Keratinocyte (primary cell): Measurements from ENCODE around the gene LRPPRC. TPM values are rescaled to one million over a fixed set of nuclear protein-coding genes. Genes with fewer than 3 reads are reported as not detected.

Experiments
- DNase-seq: peaks from one replicate; pipeline ENCODE4 v3.0.0-alpha.2; 2011; ENCODE audit warnings: low read depth, missing footprints, low spot score
- FAIRE-seq: peaks from 2 replicates; lab custom pipeline; 2011; peaks lifted over from hg19 to GRCh38; lab: Jason Lieb, UNC
- H2AFZ ChIP-seq: 2 replicates; pipeline ENCODE4 v1.6.0; 2012; ENCODE audit warnings: low read length, control low read depth, inconsistent platforms; ENCODE audit not compliant: control insufficient read depth
- H3K27ac ChIP-seq: 2 replicates; pipeline ENCODE4 v1.5.1; 2011; ENCODE audit warnings: low read length; ENCODE audit not compliant: control insufficient read depth, insufficient read depth
- H3K27me3 ChIP-seq: 3 replicates; pipeline ENCODE4 v1.6.0; 2011; ENCODE audit warnings: low read length; ENCODE audit not compliant: control insufficient read depth, insufficient read depth; ENCODE audit errors: extremely low read depth
- H3K36me3 ChIP-seq, 2 experiments: 2 replicates in 1 of 2; 3 replicates in 1 of 2; pipeline ENCODE4 v1.5.1; 2011; ENCODE audit warnings: low read length in 2 of 2, mild to moderate bottlenecking in 1 of 2; ENCODE audit not compliant: control insufficient read depth in 2 of 2, insufficient read depth in 2 of 2; ENCODE audit errors: extremely low read depth in 1 of 2
- H3K4me1 ChIP-seq: 3 replicates; pipeline ENCODE4 v1.5.1; 2011; ENCODE audit warnings: low read length; ENCODE audit not compliant: control insufficient read depth, insufficient read depth; ENCODE audit errors: extremely low read depth
- H3K4me2 ChIP-seq: 3 replicates; pipeline ENCODE4 v1.6.0; 2011; ENCODE audit warnings: low read depth, low read length; ENCODE audit not compliant: control insufficient read depth, insufficient read depth; ENCODE audit errors: extremely low read depth
- H3K4me3 ChIP-seq, 3 experiments: fragments of 200-600 bp in 1 of 3; sonication (generic) in 1 of 3; 2 replicates in 2 of 3; 3 replicates in 1 of 3; pipeline ENCODE4 v1.5.1; 2011 to 2016; ENCODE audit warnings: low read length in 3 of 3, mild to moderate bottlenecking in 3 of 3, control low read depth in 2 of 3, inconsistent platforms in 1 of 3, low read depth in 1 of 3, mixed read lengths in 1 of 3, mixed run types in 1 of 3, moderate library complexity in 1 of 3; ENCODE audit not compliant: control insufficient read depth in 2 of 3, insufficient read depth in 2 of 3; ENCODE audit errors: extremely low read depth in 1 of 3
- H3K79me2 ChIP-seq: 2 replicates; pipeline ENCODE4 v1.6.0; 2012; ENCODE audit warnings: low read length; ENCODE audit not compliant: control insufficient read depth, insufficient read depth
- H3K9ac ChIP-seq: 3 replicates; pipeline ENCODE4 v1.6.0; 2011; ENCODE audit warnings: low read length; ENCODE audit not compliant: control insufficient read depth, insufficient read depth; ENCODE audit errors: extremely low read depth
- H3K9me1 ChIP-seq: 3 replicates; pipeline ENCODE4 v1.6.0; 2011; ENCODE audit warnings: low read length; ENCODE audit not compliant: control insufficient read depth, insufficient read depth; ENCODE audit errors: extremely low read depth
- H3K9me3 ChIP-seq: 2 replicates; pipeline ENCODE4 v1.5.1; 2012; ENCODE audit warnings: low read depth, low read length; ENCODE audit not compliant: control insufficient read depth
- H4K20me1 ChIP-seq: 3 replicates; pipeline ENCODE4 v1.6.0; 2011; ENCODE audit warnings: low read length; ENCODE audit not compliant: control insufficient read depth, insufficient read depth; ENCODE audit errors: extremely low read depth
- CTCF ChIP-seq, 3 experiments: IDR thresholded peaks in 1 of 3; conservative IDR thresholded peaks in 1 of 3; optimal IDR thresholded peaks in 1 of 3; 2 replicates in 2 of 3; 3 replicates in 1 of 3; pipeline versions ENCODE3 to v1.5.1; 2011; ENCODE audit warnings: low read length in 3 of 3, mild to moderate bottlenecking in 3 of 3, moderate library complexity in 2 of 3, control low read depth in 1 of 3, inconsistent platforms in 1 of 3; ENCODE audit not compliant: insufficient read depth in 2 of 3; ENCODE audit errors: extremely low read depth in 1 of 3
- EZH2 ChIP-seq: IDR thresholded peaks from one replicate; pipeline ENCODE4 v1.6.1; 2012; ENCODE audit warnings: inconsistent platforms, mild to moderate bottlenecking, low read length, moderate library complexity
- dilution Hi-C: fragments of 300-500 bp; cut with MboI; formaldehyde crosslinking; loops from one replicate; pipeline ENCODE4 v1.7.0; 2020; ENCODE audit warnings: low sequenced_read_pairs; ENCODE audit not compliant: extremely low pct_ligation_motif_present
- polyA plus RNA-seq, 5 experiments: library from polyadenylated mRNA; depleted of rRNA in 3 of 5; stranded (reverse) in 3 of 5; stranded (forward) in 1 of 5; unstranded in 1 of 5; fragments of >200 nt; gene quantifications; 1 replicate in 1 of 5; 2 replicates in 3 of 5; 3 replicates in 1 of 5; pipeline versions ENCODE4 v1.2.1 to v1.2.3, GENCODE V29; 2011 to 2012; ENCODE audit warnings: missing spikeins in 2 of 5, low read depth in 1 of 5, low replicate concordance in 1 of 5

The LRPPRC gene
- polyA plus RNA-seq, 1 donor (not counting 4 experiments of a cell fraction or from before 2014, with no cell fraction given) = 115 TPM

GRCh38 chr2:43852196-43852730, 143.5 kb downstream of the LRPPRC start:
- TF ChIP-seq EZH2 (no peak), CTCF (optimal IDR thresholded peaks at IDR 0.05 in 1 of 3, IDR thresholded peaks at IDR 0.05 in 1 of 3, conservative IDR thresholded peaks at IDR 0.05 in 1 of 3; ENCODE audit: extremely low read depth in 1 of 3, insufficient read depth in 2 of 3, low read length in 3 of 3) (no peak)
- no peak for FAIRE-seq
- H3K9me1 ChIP-seq = no peaks in the 10 kb centered on the region
- H4K20me1 ChIP-seq = no peaks in the 10 kb centered on the region
- DNase-seq = no peak
- no peaks in the 10 kb centered on the region for H3K9me3 ChIP-seq
- no peak overlapping the region for H3K4me2 ChIP-seq
- H3K27me3 ChIP-seq = peaks cover 14% of the 10 kb centered on the region
- H3K36me3 ChIP-seq = no peaks in the 10 kb centered on the region
- no peaks in the 10 kb centered on the region for H3K79me2 ChIP-seq
- H3K4me1 ChIP-seq = no peaks in the 10 kb centered on the region
- H3K27ac ChIP-seq = no peak overlapping the region
- H3K9ac ChIP-seq = no peak overlapping the region
- dilution Hi-C loops = no loop called here
- no peak overlapping the region for H2AFZ ChIP-seq
- H3K4me3 ChIP-seq = no peak overlapping the region

GRCh38 chr2:43851011-43851980, 144.5 kb downstream of the LRPPRC start:
- no peak overlapping the region for H3K9ac ChIP-seq
- dilution Hi-C loops = no loop called here
- H3K9me3 ChIP-seq = no peaks in the 10 kb centered on the region
- H3K4me2 ChIP-seq = no peak overlapping the region
- no peak overlapping the region for H2AFZ ChIP-seq
- H3K79me2 ChIP-seq = no peaks in the 10 kb centered on the region
- FAIRE-seq = no peak
- H4K20me1 ChIP-seq = no peaks in the 10 kb centered on the region
- H3K27me3 ChIP-seq = peaks cover 17% of the 10 kb centered on the region
- H3K27ac ChIP-seq = no peak overlapping the region
- TF ChIP-seq CTCF (optimal IDR thresholded peaks at IDR 0.05 in 1 of 3, IDR thresholded peaks at IDR 0.05 in 1 of 3, conservative IDR thresholded peaks at IDR 0.05 in 1 of 3; ENCODE audit: extremely low read depth in 1 of 3, insufficient read depth in 2 of 3, low read length in 3 of 3) (no peak), EZH2 (no peak)
- H3K36me3 ChIP-seq = no peaks in the 10 kb centered on the region
- no peak for DNase-seq
- H3K9me1 ChIP-seq = no peaks in the 10 kb centered on the region
- H3K4me3 ChIP-seq = no peak overlapping the region
- no peaks in the 10 kb centered on the region for H3K4me1 ChIP-seq
